Cardiac fibroblast (primary cell): Measurements from ENCODE around the gene CASQ2.

Experiments
- DNase-seq, 2 donors: peaks; one replicate each; pipeline versions ENCODE4 v3.0.0 to v3.0.0-alpha.2; 2010; ENCODE audit warnings: low read depth in 2 of 2
- H3K4me3 ChIP-seq, 2 donors: replicated peaks in 1 of 2; 1 replicate in 1 of 2; 2 replicates in 1 of 2; pipeline ENCODE4 v1.5.1; 2011; ENCODE audit warnings: low read depth in 2 of 2, low read length in 2 of 2, mild to moderate bottlenecking in 2 of 2, moderate library complexity in 1 of 2
- CTCF ChIP-seq: IDR thresholded peaks from one replicate; pipeline ENCODE4 v1.5.1; 2011; ENCODE audit warnings: low read depth, mild to moderate bottlenecking, low read length, inconsistent platforms

The CASQ2 gene

GRCh38 chr1:115705085-115705951 lies 63.2 kb downstream of the CASQ2 start:
- DNase-seq: no peak
- TF ChIP-seq CTCF: no peak
- no peak overlapping the region for H3K4me3 ChIP-seq

GRCh38 chr1:115702959-115703358 lies 65.6 kb downstream of the CASQ2 start:
- TF ChIP-seq CTCF: no peak
- H3K4me3 ChIP-seq: no peak overlapping the region
- no peak for DNase-seq

GRCh38 chr1:115701090-115701489 lies 67.4 kb downstream of the CASQ2 start:
- no peak for TF ChIP-seq CTCF
- H3K4me3 ChIP-seq: no peak overlapping the region
- DNase-seq: no peak

GRCh38 chr1:115697619-115698018 lies 70.9 kb downstream of the CASQ2 start:
- no peak overlapping the region for H3K4me3 ChIP-seq
- no peak for DNase-seq
- no peak for TF ChIP-seq CTCF

GRCh38 chr1:115694805-115695204 lies 73.7 kb downstream of the CASQ2 start:
- no peak for DNase-seq
- no peak for TF ChIP-seq CTCF
- no peak overlapping the region for H3K4me3 ChIP-seq

GRCh38 chr1:115692224-115692623 lies 76.3 kb downstream of the CASQ2 start:
- no peak for TF ChIP-seq CTCF

More at GRCh38 chr1:115692224-115692623, 76.3 kb downstream of the CASQ2 start:
- no peak for DNase-seq
- no peak overlapping the region for H3K4me3 ChIP-seq
